GM12872 (cell line): ENCODE results near the gene INSL3.

Experiments used
- CTCF ChIP-seq: IDR thresholded peaks from 3 replicates; pipeline ENCODE4 v1.5.1; 2011; ENCODE audit warnings: low read depth, mild to moderate bottlenecking, low read length, moderate library complexity; ENCODE audit not compliant: insufficient read depth

The INSL3 gene

GRCh38 chr19:17821190-17821589, at the start of gene INSL3:
Gene INSL3, minus strand, starts transcription at chr19:17821519. Its CDS starts 13 bp downstream, at chr19:17821506.
- TF ChIP-seq CTCF: no peak

- no peak for TF ChIP-seq CTCF
Measured at GRCh38 chr19:17869114-17869608, 47.8 kb upstream of the INSL3 start.

GRCh38 chr19:17868669-17869068, 47.4 kb upstream of the INSL3 start:
- no peak for TF ChIP-seq CTCF

GRCh38 chr19:17866964-17867486, 45.7 kb upstream of the INSL3 start:
- no peak for TF ChIP-seq CTCF

GRCh38 chr19:17866312-17866963, 45.1 kb upstream of the INSL3 start:
- no peak for TF ChIP-seq CTCF

- no peak for TF ChIP-seq CTCF
Measured at GRCh38 chr19:17865364-17866311, 44.3 kb upstream of the INSL3 start.

GRCh38 chr19:17863520-17864182, 42.3 kb upstream of the INSL3 start:
- TF ChIP-seq CTCF: no peak
